Measurements from ENCODE around the gene GPR4.

GRCh38 chr19:45592366-45592765 is 9.6 kb downstream of the GPR4 start:
- TF ChIP-seq CTCF (conservative IDR thresholded peaks at IDR 0.05; ENCODE audit: low read length) (no peak), EZH2phosphoT487 (IDR thresholded peaks at IDR 0.05; ENCODE audit: borderline replicate concordance) (no peak)

All from Loucy (cell line).